Subcutaneous adipose tissue (tissue), 4 donors: ENCODE data around the gene NINL. TPM values are rescaled to one million over a fixed set of nuclear protein-coding genes. Genes with fewer than 3 reads are reported as not detected.

Source experiments
- CTCF ChIP-seq: fragments of 450-650 bp; IDR thresholded peaks from one replicate; pipeline ENCODE4 v1.5.1; 2016; ENCODE audit warnings: low read depth, mild to moderate bottlenecking, control low read depth, antibody characterized with exemption, moderate library complexity
- total RNA-seq, 4 donors: library from RNA; depleted of rRNA; stranded (reverse); fragments of >200 nt; gene quantifications; one replicate each; pipeline ENCODE4 v1.1.0, GENCODE V29; 2016

NINL gene
- total RNA-seq, 4 donors from 2014 or later: 4.6 to 10.0 (median 4.8) TPM

- TF ChIP-seq CTCF: no peak
Measured at GRCh38 chr20:25499031-25499430, 86.3 kb downstream of the NINL start.

- no peak for TF ChIP-seq CTCF
Measured at GRCh38 chr20:25498280-25498606, 87.1 kb downstream of the NINL start.

GRCh38 chr20:25497586-25498279, 87.6 kb downstream of the NINL start:
- no peak for TF ChIP-seq CTCF

GRCh38 chr20:25496968-25497401, 88.3 kb downstream of the NINL start:
- TF ChIP-seq CTCF: no peak

- no peak for TF ChIP-seq CTCF
Measured at GRCh38 chr20:25496165-25496967, 89.0 kb downstream of the NINL start.

- TF ChIP-seq CTCF: no peak
Measured at GRCh38 chr20:25495189-25495824, 90.0 kb downstream of the NINL start.

GRCh38 chr20:25494506-25495188, 90.7 kb downstream of the NINL start:
- no peak for TF ChIP-seq CTCF
